Globus pallidus (tissue), 1 donor: ENCODE results near the gene SPRY4.
"Not testable (repeated sequence)": the region's sequence is repeated elsewhere in the genome, so short reads cannot be mapped to it uniquely, and the experiment has no call there.

Experiments used
- DNase-seq: peaks from one replicate; pipeline ENCODE4 v3.0.0-alpha.2; 2015; ENCODE audit warnings: low spot score

The SPRY4 gene

GRCh38 chr5:142315096-142315900 is 9.5 kb downstream of the SPRY4 start:
- DNase-seq: no peak

- DNase-seq: no peak
These were observed 10.2 kb downstream of the SPRY4 start for GRCh38 chr5:142314606-142315005.

- no peak for DNase-seq
These were observed 10.7 kb downstream of the SPRY4 start for GRCh38 chr5:142314109-142314508.

- DNase-seq: no peak
These were observed 11.1 kb downstream of the SPRY4 start for GRCh38 chr5:142313682-142314081.

GRCh38 chr5:142313275-142313674 is 11.5 kb downstream of the SPRY4 start:
- no peak for DNase-seq

- DNase-seq: no peak
These were observed 12.4 kb downstream of the SPRY4 start for GRCh38 chr5:142312399-142312798.

- DNase-seq: no peak
These were observed 13.1 kb downstream of the SPRY4 start for GRCh38 chr5:142311725-142312124.

GRCh38 chr5:142310803-142311202 is 14.0 kb downstream of the SPRY4 start:
- DNase-seq: no peak

GRCh38 chr5:142309747-142310318 is 15.0 kb downstream of the SPRY4 start:
- DNase-seq: no peak

- no peak for DNase-seq
These were observed 16.5 kb downstream of the SPRY4 start for GRCh38 chr5:142308358-142308757.

GRCh38 chr5:142307146-142307890 is 17.5 kb downstream of the SPRY4 start:
- DNase-seq: no peak

GRCh38 chr5:142306077-142306502 is 18.7 kb downstream of the SPRY4 start:
- DNase-seq: no peak

GRCh38 chr5:142305211-142305610 is 19.6 kb downstream of the SPRY4 start:
- DNase-seq: no peak

GRCh38 chr5:142304013-142304701 is 20.7 kb downstream of the SPRY4 start:
- DNase-seq: no peak

- DNase-seq: no peak
These were observed 21.3 kb downstream of the SPRY4 start for GRCh38 chr5:142303565-142303964.

GRCh38 chr5:142301540-142301939 is 23.3 kb downstream of the SPRY4 start:
- no peak for DNase-seq

- no peak for DNase-seq
These were observed 24.1 kb downstream of the SPRY4 start for GRCh38 chr5:142300677-142301076.

GRCh38 chr5:142298789-142299188 is 26.0 kb downstream of the SPRY4 start:
- no peak for DNase-seq

- DNase-seq: not testable (repeated sequence)
These were observed 27.0 kb downstream of the SPRY4 start for GRCh38 chr5:142297786-142298185.

GRCh38 chr5:142296914-142297417 is 27.9 kb downstream of the SPRY4 start:
- no peak for DNase-seq

GRCh38 chr5:142295960-142296860 is 28.6 kb downstream of the SPRY4 start:
- no peak for DNase-seq
